Vagina (tissue), 2 donors: ENCODE measurements around the gene CALCA. TPM values are rescaled to one million over a fixed set of nuclear protein-coding genes. Genes with fewer than 3 reads are reported as not detected.

ENCODE experiments used
- DNase-seq, 2 donors: peaks; one replicate each; pipeline ENCODE4 v3.0.0-alpha.2; 2017; ENCODE audit errors: extremely low spot score in 2 of 2
- H3K27ac ChIP-seq: fragments of 200-600 bp; sonication (generic); one replicate; pipeline ENCODE4 v1.5.1; 2019
- H3K27me3 ChIP-seq: fragments of 200-600 bp; sonication (generic); one replicate; pipeline ENCODE4 v1.5.1; 2019
- H3K36me3 ChIP-seq, 2 donors: fragments of 200-600 bp; sonication (generic); one replicate each; pipeline ENCODE4 v1.5.1; 2017 to 2019
- H3K4me1 ChIP-seq: fragments of 200-600 bp; sonication (generic); one replicate; pipeline ENCODE4 v1.5.1; 2019
- H3K4me3 ChIP-seq, 2 donors: fragments of 200-600 bp; sonication (generic); 1 replicate in 1 of 2; 2 replicates in 1 of 2; pipeline ENCODE4 v1.5.1; 2016 to 2019
- H3K9me3 ChIP-seq: fragments of 200-600 bp; sonication (generic); one replicate; pipeline ENCODE4 v1.5.1; 2019
- POLR2A ChIP-seq, 2 donors: fragments of 450-650 bp; IDR thresholded peaks; one replicate each; pipeline ENCODE4 v1.6.1; 2017; ENCODE audit warnings: antibody characterized with exemption in 2 of 2, mild to moderate bottlenecking in 2 of 2, moderate library complexity in 2 of 2
- POLR2AphosphoS5 ChIP-seq, 2 donors: sonication (generic); formaldehyde crosslinking; IDR thresholded peaks; one replicate each; pipeline ENCODE4 v1.9.0; 2017; ENCODE audit warnings: antibody characterized with exemption in 2 of 2, mild to moderate bottlenecking in 2 of 2, low read depth in 1 of 2; ENCODE audit not compliant: insufficient read depth in 1 of 2
- intact Hi-C: fragments of 100-400 bp; cut with DNase I; formaldehyde crosslinking; loops from one replicate; pipeline ENCODE4 v1.15.1; 2023
- total RNA-seq: library from RNA; depleted of rRNA; stranded (reverse); fragments of >200 nt; gene quantifications from one replicate; pipeline ENCODE4 v1.2.3, GENCODE V29; 2016
- TF ChIP-seq, protein P1 (sequence below), 3 experiments: fragments of 450-650 bp in 2 of 3; fragments of 200-600 bp in 1 of 3; sonication (generic) in 1 of 3; IDR thresholded peaks; one replicate each; pipeline ENCODE4 v1.5.1; 2017 to 2019; ENCODE audit warnings: antibody characterized with exemption in 3 of 3, mild to moderate bottlenecking in 2 of 3, moderate library complexity in 2 of 3

The CALCA gene
- total RNA-seq, 1 donor from 2014 or later, result not detected

DNA sequence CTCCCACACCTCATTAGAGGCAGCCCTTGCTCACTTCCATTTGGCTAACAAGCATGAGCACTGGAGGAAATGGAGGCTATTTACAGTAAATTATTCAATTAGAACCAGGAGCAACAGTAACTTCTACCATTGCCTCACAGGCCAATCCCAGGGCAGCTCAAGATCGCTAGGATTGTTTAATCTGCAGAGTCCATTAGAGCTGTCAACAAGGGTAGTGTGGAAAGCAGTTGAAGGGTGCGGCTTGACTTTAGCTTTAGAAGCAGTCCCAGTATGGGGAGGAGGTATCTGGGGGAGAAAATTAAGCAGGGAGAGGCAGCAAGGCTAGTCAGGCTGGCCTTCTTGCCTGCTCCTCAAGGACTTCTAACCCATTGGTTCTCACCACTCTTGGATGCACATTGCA lies 41.8 kb downstream of the CALCA start:
- DNase-seq, result no peak
- no peak overlapping the region for H3K27ac ChIP-seq
- H3K36me3 ChIP-seq, result no peaks in the 10 kb centered on the region
- intact Hi-C loops, result no loop called here
- no peaks in the 10 kb centered on the region for H3K27me3 ChIP-seq
- TF ChIP-seq, protein P1, sequence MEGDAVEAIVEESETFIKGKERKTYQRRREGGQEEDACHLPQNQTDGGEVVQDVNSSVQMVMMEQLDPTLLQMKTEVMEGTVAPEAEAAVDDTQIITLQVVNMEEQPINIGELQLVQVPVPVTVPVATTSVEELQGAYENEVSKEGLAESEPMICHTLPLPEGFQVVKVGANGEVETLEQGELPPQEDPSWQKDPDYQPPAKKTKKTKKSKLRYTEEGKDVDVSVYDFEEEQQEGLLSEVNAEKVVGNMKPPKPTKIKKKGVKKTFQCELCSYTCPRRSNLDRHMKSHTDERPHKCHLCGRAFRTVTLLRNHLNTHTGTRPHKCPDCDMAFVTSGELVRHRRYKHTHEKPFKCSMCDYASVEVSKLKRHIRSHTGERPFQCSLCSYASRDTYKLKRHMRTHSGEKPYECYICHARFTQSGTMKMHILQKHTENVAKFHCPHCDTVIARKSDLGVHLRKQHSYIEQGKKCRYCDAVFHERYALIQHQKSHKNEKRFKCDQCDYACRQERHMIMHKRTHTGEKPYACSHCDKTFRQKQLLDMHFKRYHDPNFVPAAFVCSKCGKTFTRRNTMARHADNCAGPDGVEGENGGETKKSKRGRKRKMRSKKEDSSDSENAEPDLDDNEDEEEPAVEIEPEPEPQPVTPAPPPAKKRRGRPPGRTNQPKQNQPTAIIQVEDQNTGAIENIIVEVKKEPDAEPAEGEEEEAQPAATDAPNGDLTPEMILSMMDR (IDR thresholded peaks at IDR 0.05), result no peak
- TF ChIP-seq POLR2A (IDR thresholded peaks at IDR 0.05) (no peak), POLR2AphosphoS5 (IDR thresholded peaks at IDR 0.05; ENCODE audit: insufficient read depth in 1 of 2, low read depth in 1 of 2) (no peak)
- no peaks in the 10 kb centered on the region for H3K9me3 ChIP-seq
- H3K4me3 ChIP-seq, result no peak overlapping the region
- H3K4me1 ChIP-seq, result no peaks in the 10 kb centered on the region

DNA sequence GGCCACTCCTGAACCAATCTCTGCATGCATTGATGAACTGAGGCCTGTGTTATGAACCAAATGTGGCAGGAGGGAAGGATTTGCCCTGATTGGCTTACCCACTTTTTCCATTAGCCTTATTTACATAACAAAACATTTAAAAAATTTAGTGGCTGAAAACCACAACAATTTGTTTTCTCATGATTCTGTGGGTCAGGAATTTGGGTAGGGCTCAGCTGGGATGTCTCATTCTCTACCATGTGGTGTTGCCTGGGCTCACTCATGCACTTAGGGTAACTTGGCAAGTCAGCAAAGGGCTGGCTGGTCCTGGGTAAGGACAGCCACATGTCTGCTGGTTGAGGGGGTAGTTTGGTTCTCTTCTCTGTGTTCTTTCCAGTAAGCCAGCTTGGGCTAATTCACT lies 45.0 kb downstream of the CALCA start:
- no peaks in the 10 kb centered on the region for H3K9me3 ChIP-seq
- H3K36me3 ChIP-seq, result no peaks in the 10 kb centered on the region
- H3K4me3 ChIP-seq, result no peak overlapping the region
- no peak for DNase-seq
- H3K27me3 ChIP-seq, result no peaks in the 10 kb centered on the region
- no peak overlapping the region for H3K27ac ChIP-seq
- H3K4me1 ChIP-seq, result no peaks in the 10 kb centered on the region
- intact Hi-C loops, result no loop called here
- TF ChIP-seq POLR2AphosphoS5 (IDR thresholded peaks at IDR 0.05; ENCODE audit: insufficient read depth in 1 of 2, low read depth in 1 of 2) (no peak), POLR2A (IDR thresholded peaks at IDR 0.05) (no peak)
- TF ChIP-seq, protein P1 (IDR thresholded peaks at IDR 0.05), result no peak

DNA sequence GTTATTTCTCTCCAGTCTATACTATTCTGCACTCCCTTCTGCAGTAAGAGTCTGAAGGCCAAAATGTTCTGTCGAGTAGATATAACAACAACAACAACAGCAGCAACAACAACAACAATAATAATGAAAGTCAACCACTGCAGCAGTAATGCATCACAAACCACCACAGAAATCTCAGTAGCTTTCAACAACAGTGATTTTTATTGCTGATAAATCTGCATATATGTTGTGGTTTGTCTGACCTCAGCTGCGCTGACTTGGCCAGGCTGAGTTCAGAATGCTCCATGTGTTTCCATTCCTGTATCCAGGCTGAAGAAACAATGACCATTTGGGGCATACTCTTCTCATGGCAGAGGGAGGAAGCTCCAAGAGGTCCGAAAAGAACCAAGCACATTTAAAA lies 47.8 kb downstream of the CALCA start:
- Histone ChIP-seq H3K9me3 (no peaks in the 10 kb centered on the region), H3K4me3 (no peak overlapping the region), H3K4me1 (no peaks in the 10 kb centered on the region), H3K27ac (no peak overlapping the region), H3K27me3 (no peaks in the 10 kb centered on the region), H3K36me3 (no peaks in the 10 kb centered on the region)
- intact Hi-C loops, result no loop called here
- no peak for DNase-seq
- TF ChIP-seq POLR2A (IDR thresholded peaks at IDR 0.05) (no peak), POLR2AphosphoS5 (IDR thresholded peaks at IDR 0.05; ENCODE audit: insufficient read depth in 1 of 2, low read depth in 1 of 2) (no peak)
- TF ChIP-seq, protein P1 (IDR thresholded peaks at IDR 0.05), result no peak

Other genes starting within 250 kb of the CALCA start
- 12.3 TPM for gene CYP2R1, start 80.1 kb downstream of the CALCA start, total RNA-seq
- gene CALCB, start 101.2 kb upstream of the CALCA start, total RNA-seq, result 2.0 TPM
- gene INSC, start 142.6 kb upstream of the CALCA start, total RNA-seq, result 3.2 TPM